ENCODE results near the gene PRRX1.

The PRRX1 gene

DNA sequence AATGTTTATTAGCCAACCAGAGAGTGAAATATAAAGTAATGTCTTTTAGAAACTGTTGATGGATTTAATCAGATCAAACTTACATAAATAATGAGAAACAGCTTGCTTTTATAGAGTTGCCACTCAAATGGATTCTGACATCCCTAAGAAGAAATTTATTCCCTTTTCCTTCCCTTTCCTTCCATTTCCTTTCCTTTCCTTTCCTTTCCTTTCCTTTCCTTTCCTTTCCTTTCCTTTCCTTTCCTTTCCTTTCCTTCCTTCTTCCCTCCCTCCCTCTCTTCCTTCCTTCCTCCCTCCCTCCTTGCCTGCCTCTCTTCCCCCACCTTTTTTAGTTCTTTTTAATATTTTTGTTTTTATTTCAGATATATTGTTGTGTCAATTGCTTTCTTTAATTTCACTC is 27.3 kb downstream of the PRRX1 start:
- no peak for DNase-seq (ENCODE audit: low read depth in 2 of 2)

DNA sequence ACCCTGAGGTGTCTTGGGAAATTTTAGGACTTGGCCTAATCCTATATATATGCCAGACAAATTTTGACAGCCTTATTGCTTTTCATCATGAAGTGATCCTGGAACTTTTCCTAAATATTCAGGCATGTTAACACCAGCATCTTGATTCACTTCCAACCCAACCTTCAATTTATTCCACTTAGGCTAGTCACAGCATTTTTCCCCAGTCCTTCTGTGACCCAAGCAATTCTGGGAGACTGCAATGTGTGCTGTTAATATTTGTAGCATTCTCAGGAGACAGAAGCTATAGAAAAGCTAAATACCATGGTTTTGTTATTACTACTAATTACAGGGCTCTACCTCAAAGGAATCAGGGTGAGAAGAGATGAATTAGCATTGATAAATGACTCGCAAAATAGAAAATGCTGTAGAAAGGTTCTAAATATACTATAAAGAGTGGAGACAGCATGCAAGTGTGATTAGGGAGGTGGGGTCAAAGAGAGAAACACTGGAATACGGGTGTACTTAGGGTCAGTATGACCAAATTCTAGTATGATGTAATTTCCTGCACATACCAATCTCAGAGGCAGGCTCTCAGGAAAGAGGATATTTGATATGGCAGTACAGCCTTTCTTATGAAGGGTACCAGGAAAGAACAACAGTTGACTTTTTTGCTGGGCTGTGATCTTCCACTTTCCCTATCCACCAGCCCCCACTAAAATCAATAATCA is 29.1 kb downstream of the PRRX1 start:
- peak; percentile 78 to 81 for DNase-seq (ENCODE audit: low read depth in 2 of 2)

DNA sequence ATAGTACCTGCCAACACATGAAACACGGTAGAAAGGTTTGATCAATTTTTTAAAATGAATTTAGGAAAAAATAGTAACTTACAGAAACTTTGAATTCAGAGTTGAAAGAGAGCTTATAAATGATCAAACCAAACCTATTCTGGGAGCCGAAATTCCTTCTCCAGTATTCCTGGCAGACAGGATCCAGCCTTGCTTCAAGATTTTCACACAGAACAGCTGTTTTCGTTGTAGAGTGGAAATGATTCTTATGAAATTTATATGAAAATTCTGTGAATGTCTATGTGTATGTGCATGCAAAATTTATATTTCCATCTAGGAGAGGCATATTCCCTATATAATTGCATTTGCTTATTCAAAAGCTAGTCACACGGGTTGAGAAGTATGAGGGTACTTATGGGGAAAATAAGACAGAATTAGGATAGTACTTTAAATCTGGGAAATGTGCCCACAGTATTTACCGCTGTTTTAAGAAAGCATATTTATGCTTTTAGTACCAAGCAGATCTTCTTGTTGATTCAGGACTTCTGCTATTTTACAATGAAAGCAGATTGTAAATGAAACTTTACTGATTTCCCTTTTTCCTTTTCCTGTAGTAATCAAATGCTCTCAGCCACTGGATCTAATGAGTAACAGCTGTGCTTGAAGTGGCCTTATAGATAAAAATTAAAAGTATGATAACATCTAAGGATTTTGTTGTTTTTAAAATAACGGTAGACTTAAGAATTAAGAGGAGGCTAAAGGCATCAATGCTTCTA is 30.4 kb downstream of the PRRX1 start:
- no peak for DNase-seq (ENCODE audit: low read depth in 2 of 2)

DNA sequence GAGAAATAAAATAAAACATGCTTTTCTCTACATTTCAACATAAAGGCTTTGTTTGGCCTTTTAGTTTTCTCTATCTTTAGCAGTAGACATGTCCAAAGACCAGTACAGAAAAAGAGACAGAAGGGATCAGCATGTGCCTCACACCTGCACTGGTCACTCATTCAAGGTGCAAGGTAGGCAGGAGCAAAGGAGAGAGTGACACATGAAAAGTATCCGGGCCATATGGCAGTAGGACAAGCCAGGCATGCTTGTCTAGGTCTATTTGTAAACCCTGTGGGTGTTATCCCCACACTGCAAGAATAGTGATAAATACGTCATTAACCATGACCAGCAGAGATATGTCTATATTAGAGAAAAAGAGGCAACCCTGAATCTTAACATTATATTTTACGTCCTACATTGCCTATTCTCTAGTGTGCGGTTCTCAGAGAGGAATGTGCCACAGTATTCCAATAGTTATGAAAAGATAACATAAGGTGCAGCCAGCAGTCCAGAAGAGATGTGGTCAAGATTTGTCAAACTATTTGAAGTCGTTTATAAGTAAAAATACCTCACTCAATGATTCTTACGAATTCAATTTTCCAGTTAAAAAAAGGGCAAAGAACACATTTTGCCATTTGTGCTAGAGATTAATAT is 32.1 kb downstream of the PRRX1 start:
- DNase-seq (ENCODE audit: low read depth in 2 of 2): no peak

DNA sequence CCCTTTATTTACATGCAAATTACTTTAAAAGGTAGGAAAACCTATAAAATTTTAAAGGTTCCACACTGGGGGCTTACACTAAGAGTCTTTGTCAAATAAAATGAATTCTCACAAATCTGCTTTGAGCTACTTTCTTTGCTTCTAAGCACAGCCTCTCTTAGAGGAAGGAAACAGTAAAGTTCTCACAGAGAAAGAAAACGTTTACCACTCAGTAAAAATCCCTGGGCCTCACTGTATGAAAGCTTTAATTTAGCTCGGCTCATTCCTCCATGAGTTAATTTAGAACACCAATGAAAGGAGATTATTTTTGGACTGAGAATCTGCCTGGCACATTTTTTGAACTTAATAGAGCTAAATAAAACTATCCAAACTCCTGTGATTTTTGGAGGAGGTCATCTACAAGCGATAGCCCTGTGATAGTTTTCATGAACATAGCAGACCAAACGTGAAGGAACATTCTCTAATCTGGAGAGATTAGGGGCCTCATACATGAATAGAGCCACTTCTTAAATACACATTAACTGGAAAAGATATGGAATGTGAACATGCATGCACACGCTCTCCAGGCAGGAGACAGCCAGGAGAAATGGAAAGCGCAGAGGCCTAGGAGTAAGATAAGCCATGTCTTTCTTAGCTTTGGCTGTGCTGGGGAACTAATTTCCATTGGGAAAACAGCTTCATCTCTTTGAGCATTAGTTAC is 32.8 kb downstream of the PRRX1 start:
- DNase-seq (ENCODE audit: low read depth in 2 of 2): no peak

DNA sequence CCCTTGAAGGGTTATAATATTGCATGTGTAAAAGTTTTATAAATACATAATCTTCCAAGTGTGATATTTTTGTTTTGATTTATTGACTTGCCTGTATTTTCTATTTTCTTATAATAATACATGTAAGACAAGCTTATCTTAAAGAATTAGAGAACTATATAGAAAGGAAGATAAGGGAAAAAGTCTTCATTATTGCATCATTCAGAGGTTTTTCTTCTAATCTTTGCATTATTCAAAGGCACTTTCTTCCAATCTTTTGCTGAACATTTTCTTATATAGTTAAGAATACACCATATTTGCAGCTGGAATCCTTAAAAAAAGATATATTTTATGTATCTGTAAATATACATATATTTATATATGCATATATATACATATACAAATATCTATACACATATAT is 33.4 kb downstream of the PRRX1 start:
- no peak for DNase-seq (ENCODE audit: low read depth in 2 of 2)

DNA sequence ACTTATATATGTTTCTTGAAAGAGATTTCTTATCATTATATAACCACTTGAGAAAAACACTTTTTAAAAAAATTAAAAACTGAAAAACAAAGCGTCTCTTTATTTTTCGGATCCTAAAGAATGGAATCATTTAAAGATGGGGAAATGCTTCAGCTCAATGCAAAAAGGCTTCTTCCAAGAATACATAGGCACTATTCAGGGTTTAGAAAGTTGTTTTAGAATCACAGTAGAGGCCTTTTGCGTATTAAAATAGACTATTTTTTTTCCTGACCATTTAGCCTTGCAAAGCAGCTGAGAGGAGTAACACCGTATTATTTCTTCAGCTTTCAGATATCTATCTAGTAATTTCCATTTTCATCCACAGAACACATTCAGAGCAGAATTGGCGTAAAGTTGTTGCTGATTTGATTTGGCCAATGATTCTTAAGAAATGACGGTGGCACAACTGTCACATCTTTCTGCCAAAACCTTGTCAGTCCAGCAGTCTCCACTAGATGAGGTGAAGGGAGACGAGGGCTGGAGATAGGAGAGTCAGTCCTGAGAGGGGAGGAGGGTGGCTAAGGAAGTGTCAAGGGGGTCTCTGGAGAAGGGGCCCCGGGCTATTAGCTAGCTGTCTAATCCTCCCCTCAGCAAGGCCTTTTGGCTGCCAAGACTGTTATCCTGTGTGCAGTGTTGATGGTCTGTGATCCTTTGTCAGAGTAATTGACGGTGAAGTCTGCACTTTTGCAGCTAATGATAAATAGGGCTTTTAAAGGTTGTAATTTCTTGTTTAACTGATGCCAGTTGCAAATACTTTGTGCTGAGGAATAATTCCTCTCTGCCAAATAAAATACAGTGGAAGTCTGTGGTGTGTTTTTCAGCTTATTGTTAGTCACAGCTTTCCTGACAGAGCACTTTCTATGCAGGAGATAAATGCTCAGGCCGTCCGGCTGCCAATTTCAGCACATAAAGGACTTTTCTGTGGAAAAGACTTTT is 34.7 kb downstream of the PRRX1 start:
- DNase-seq (ENCODE audit: low read depth in 2 of 2): peak; percentile 63 to 65

DNA sequence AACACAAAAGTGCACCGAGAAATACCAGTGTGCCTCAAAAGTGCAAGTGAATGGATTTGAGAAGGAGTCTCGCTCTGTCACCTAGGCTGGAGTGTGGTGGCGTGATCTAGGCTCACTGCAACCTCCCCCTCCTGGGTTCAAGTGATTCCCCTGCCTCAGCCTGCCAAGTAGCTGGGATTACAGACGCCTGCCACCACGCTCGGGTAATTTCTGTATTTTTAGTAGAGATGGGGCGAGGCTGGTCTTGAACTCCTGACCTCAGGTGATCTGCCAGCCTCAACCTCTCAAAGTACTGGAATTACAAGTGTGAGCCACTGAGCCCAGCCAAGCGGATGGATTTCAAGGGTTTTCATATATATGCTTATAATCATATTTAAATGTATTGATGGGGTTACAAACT is 35.8 kb downstream of the PRRX1 start:
- DNase-seq (ENCODE audit: low read depth in 2 of 2): no peak

DNA sequence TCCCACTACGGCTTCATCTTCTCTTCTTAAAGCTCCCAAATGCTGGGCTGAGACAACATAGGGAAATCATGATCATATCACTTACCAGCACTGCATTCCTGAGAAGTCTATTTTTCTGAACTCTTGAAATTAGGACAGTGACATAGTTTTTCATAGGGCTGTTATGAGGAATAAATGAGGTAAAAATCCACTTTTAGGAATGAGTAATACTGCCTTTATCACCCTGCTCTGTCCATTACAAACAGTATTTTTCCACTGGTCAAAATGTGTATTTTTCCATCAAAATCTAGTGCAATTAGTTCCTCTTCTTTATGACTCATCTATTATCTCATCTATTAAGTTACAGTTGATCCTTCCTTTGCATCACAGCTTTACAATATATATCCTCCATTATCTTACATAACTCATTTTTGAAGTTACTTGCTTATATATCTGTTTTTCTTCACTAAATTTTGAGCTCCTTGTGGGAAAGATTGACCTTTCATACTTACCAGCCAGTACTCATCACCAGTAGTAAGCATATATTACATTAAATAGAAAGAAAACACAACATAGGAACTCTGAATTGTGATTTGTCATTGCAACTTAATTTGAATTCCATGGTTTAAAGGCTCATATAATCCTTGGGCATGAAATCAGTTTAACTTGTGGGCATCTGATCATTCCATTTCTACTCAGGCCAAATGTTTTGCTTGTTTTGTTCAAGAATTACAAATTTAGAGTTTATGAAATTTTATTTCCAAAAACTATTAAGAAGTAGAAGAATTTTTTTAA is 37.1 kb downstream of the PRRX1 start:
- DNase-seq (ENCODE audit: low read depth in 2 of 2): no peak

DNA sequence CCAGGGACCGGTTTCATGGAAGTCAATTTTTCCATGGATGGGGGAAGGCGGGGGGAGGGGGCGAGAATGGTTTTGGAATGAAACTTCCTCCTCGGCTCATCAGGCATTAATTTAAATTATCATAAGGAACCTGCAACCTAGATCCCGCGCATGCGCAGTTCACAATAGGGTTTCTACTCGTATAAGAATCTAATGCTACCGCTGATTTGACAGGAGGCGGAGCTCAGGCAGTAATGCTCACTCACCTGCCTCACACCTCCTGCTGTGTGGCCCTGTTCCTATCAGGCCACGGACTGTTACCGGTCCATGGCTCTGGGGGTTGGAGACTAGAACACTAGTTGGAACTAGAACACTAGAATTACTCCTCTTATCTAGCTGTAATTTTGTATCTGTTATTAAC is 38.0 kb downstream of the PRRX1 start:
- DNase-seq (ENCODE audit: low read depth in 2 of 2): no peak

DNA sequence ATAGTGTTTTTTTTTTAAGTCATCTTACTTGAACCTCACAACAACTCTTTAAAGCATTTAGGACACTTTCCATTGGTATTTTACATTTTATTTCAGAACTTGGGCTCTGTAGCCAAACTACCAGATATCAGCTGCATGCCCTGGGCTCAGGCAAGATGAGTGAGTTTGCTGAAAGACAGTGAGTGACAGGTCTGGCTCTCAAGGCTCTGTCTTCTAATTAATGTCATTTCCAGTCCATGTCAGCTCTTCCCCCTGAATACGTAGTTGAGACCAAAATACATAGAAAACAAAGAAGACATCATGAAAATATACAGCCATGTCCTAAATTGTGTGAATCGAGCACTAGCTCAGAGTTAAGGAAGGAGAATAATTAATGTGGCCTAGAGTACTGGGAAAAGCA is 39.7 kb downstream of the PRRX1 start:
- no peak for DNase-seq (ENCODE audit: low read depth in 2 of 2)

DNA sequence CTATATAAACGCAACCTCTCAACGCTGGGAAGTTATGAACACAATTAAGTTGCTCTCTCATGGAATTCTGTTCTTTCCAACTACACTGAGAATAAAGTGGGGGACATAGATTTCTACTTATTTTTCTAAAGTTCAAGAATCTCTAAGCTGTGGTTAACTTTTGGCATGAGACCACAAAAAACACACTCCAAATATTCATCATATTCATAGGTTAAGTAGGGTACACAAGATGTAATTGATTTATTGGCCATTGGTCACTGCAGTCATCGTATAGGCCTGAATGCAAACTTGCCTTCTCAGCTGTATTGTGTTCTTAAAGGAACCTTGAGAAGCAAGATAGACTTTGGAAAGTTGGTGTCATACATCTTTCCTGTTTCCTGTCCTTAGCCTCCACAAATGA is 40.3 kb downstream of the PRRX1 start:
- DNase-seq (ENCODE audit: low read depth in 2 of 2): peak; percentile 49 to 64

DNA sequence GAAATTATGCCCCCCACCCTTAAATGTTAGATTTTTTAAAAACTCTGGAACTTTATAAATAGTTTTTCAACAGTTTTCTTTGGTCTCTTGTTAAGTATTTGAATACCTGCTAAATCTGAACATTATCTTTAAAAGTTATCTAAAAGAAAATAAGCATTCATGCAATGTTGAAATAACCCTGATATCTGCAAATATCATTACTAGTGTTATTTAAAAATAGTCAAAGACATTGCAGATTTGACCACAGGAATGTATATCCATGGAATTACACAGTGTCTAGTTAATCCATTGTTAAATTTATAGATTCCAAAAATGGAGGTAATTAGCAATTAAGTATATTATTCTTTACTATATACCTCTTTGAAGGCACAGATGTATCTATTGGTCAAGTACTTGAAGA is 42.0 kb downstream of the PRRX1 start:
- DNase-seq (ENCODE audit: low read depth in 2 of 2): no peak

DNA sequence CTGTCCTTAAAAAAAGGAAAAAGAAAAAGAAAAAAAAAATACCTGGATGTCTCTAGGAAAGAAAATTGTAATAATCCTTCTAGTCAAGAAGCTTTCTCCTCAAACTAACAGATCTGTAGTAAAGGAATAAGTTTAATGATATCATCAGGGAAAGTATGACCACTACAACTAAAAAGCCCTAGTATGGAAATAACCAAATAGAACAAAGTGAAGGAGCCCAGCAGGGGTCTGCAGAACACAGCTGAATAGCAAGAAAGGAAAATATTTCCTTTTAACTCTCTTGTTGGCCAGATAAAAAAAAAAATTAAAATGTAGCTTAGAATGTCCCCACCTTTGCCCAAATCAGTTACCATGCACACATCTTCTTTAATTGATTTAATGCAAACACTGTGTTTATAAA is 43.2 kb downstream of the PRRX1 start:
- no peak for DNase-seq (ENCODE audit: low read depth in 2 of 2)

DNA sequence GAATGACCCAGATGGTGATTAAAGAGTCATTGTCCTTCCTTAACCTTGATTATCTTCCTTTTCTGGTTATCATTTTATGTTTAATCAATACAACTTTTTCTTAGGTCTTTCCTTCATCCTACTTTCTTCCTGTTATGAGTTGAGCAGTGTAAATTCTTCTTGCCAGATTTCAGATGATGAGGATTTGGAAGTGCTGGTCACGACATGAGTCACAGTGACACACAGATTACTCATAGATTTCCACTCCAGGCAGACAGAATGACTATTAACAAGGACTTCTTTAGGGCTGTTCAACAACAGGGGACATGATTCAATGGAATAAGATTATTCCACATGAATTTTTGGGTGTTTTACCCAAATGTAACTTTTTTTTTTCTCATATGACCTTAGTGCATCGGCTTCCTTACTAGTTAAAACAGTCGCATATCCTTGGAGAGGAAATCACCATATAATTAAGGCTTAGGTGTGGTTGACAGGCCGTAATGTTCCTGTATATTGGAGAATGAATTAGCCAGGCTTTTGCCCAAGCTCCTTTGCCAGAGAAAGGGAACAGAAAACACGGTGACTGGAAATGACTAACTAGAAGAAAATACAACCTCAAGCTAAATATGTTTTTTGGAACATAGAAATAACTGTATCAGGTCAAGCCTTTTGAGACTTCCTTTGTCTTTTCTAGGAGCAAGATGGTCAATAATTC is 44.2 kb downstream of the PRRX1 start:
- peak; percentile 83 to 87 for DNase-seq (ENCODE audit: low read depth in 2 of 2)

DNA sequence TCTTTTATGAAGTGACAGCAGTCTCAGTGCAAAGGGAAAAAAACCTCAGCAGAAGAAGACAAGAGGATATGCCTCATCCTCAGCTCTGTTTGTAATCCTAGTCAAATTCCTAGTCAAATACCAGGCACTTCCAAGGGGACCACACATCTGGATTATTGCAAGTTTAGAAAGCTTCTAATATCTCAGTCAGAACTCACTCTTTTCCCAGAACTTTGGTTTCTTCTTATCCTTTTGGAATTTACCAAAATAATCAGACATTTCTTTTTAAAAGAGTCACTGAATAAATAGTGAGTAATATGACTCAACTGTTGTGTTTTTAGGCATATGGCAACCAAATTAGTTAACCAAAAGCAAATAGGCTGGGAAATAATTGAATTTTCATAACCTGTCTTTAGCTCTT is 47.8 kb downstream of the PRRX1 start:
- peak; percentile 88 to 90 for DNase-seq (ENCODE audit: low read depth in 2 of 2)

DNA sequence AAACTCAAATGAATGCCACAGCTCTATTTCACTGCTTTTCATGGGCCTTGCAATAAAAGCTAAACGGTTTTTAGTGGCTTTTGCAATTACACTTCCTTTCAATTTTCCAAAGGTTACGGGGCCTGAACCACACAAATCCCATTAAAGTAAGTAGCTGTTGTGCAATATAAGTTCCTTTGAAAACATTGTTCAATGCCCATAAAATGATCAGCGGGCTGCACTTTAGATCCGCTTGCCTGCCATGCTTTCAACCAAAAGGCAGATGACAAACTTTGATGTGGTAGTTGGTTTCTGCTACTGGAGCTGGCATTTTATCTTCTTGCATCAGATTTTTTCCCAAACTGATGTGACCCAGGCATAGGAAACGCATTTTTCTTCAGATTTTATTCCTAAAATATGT is 50.2 kb downstream of the PRRX1 start:
- no peak for DNase-seq (ENCODE audit: low read depth in 2 of 2)

DNA sequence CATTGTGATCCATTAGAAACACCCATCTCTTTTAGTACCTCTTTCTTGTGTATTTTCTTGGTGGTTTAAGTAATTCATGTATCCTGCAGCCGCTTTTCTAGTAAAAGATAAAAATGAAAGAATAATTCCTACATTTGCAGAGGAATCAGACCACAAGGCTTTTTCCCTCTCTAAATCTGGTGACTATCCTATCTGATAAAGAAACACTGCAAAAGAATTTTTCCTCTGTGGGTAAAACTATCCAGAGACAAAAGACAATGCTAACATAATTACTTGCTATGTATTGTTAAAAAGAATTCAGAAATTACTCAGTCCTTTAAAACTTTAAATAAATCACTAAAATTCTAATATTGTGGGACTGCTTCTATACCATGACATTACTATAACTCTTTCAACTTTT is 51.0 kb downstream of the PRRX1 start:
- DNase-seq (ENCODE audit: low read depth in 2 of 2): no peak

DNA sequence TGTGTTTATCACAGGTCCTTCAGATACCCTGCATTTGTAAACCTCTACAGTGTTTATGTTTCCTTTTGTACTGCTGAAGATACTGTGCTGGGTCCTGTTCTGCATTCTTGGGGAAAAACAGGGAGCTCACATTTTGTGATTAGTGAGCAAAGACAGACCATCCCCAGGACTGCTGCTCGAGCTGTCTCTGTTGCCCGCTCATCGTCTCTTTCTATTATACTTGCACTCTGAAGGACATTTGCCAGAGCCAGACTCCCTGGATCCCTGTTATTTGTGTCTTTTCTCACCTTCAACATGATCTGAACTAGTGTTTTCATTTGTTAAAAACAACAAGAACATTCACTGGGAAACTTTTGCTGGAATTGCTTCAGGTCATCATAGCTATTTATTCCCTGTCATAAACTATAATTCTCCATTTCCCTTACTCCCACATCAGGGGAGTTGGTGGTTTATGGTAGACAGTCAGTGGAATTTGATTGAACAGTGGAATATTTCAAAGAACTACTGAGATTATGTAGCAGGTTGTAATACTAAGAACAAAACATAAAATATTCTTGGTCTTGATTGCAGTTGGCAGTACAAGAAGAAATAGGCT is 53.0 kb downstream of the PRRX1 start:
- DNase-seq (ENCODE audit: low read depth in 2 of 2): no peak

Data from fibroblast of skin of left biceps (primary cell).